Prostate gland (tissue), 2 donors: Measurements from ENCODE around the gene TSPAN10. TPM values are rescaled to one million over a fixed set of nuclear protein-coding genes. Genes with fewer than 3 reads are reported as not detected.
A peak's percentile ranks its signal among the peaks of the same experiment; 100 is the strongest.

Experiments used
- DNase-seq: peaks from one replicate; pipeline ENCODE4 v3.0.0-alpha.2; 2019; ENCODE audit warnings: low spot score
- H3K27ac ChIP-seq, 2 donors: fragments of 200-600 bp; sonication (generic); 2 replicates each; pipeline ENCODE4 v1.5.1; 2017 to 2019
- H3K27me3 ChIP-seq: fragments of 200-600 bp; sonication (generic); replicated peaks from 2 replicates; pipeline ENCODE4 v1.5.1; 2019; ENCODE audit not compliant: insufficient read depth
- H3K36me3 ChIP-seq, 2 donors: fragments of 200-600 bp; sonication (generic); 1 replicate in 1 of 2; 2 replicates in 1 of 2; pipeline versions ENCODE4 v1.5.1 to v1.8.1; 2017 to 2019
- H3K4me1 ChIP-seq: fragments of 200-600 bp; sonication (generic); replicated peaks from 2 replicates; pipeline ENCODE4 v1.5.1; 2019
- H3K4me3 ChIP-seq, 2 donors: fragments of 200-600 bp; sonication (generic); 2 replicates each; pipeline ENCODE4 v1.5.1; 2017 to 2019
- H3K9me3 ChIP-seq: fragments of 200-600 bp; sonication (generic); 2 replicates; pipeline ENCODE4 v1.5.1; 2017
- CTCF ChIP-seq, 4 experiments: fragments of 200-600 bp in 2 of 4; fragments of 450-650 bp in 2 of 4; sonication (generic) in 2 of 4; IDR thresholded peaks; 1 replicate in 3 of 4; 2 replicates in 1 of 4; pipeline ENCODE4 v1.5.1; 2016 to 2019; ENCODE audit warnings: antibody characterized with exemption in 4 of 4, mild to moderate bottlenecking in 2 of 4, moderate library complexity in 2 of 4
- POLR2A ChIP-seq: fragments of 450-650 bp; IDR thresholded peaks from one replicate; pipeline ENCODE4 v1.6.1; 2016; ENCODE audit warnings: antibody characterized with exemption, mild to moderate bottlenecking
- POLR2AphosphoS5 ChIP-seq: sonication (generic); formaldehyde crosslinking; IDR thresholded peaks from one replicate; pipeline ENCODE4 v1.6.1; 2017; ENCODE audit warnings: antibody characterized with exemption
- WGBS: methylation state at CpG from one replicate; pipeline ENCODE4 v1.1.5; 2018; 5-methylcytosine and 5-hydroxymethylcytosine counted together
- intact Hi-C: fragments of 100-400 bp; cut with DNase I; formaldehyde crosslinking; loops from one replicate; pipeline ENCODE4 v1.14.2; 2022
- total RNA-seq, 2 donors: library from RNA; depleted of rRNA; stranded (reverse); fragments of >200 nt; gene quantifications; one replicate each; pipeline ENCODE4 v1.1.0, GENCODE V29; 2016

TSPAN10 gene
- total RNA-seq, 2 donors from 2014 or later, result 2.5 to 2.9 TPM

DNA sequence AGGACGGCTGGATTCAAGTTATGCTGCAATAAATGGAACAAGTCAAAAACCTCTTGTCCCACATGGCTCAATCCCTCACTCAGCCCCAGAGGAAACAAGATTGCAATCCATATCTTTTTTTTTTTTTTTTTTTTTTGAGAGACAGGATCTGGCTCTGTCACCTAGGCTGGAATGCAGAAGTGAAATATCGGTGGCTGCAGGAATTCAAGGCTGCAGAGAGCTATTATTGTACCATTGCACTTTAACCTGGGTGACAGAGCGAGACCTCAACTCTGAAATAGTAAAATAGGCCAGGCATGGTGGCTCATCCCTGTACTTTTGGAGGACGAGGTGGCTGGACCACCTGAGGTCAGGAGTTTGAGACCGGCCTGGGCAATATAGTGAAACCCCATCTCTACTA lies 22.0 kb downstream of the TSPAN10 start:
- H3K27ac ChIP-seq, result peak overlapping the region; percentile 86 to 90
- intact Hi-C loops, result no loop called here
- H3K9me3 ChIP-seq, result no peaks in the 10 kb centered on the region
- no peaks in the 10 kb centered on the region for H3K4me1 ChIP-seq
- DNase-seq, result no peak
- no peak overlapping the region for H3K4me3 ChIP-seq
- H3K27me3 ChIP-seq, result no peaks in the 10 kb centered on the region
- no peaks in the 10 kb centered on the region for H3K36me3 ChIP-seq
- TF ChIP-seq POLR2AphosphoS5, result no peak
- no peak for TF ChIP-seq CTCF (IDR thresholded peaks at IDR 0.05)
- no peak for TF ChIP-seq POLR2A
- WGBS, result 77% methylated on average over 5 of the region's 5 CpGs

GRCh38 chr17:81660441-81660840 lies 23.4 kb downstream of the TSPAN10 start:
- no peaks in the 10 kb centered on the region for H3K36me3 ChIP-seq
- no peaks in the 10 kb centered on the region for H3K27me3 ChIP-seq
- 86% methylated on average over 9 of the region's 9 CpGs for WGBS
- no peaks in the 10 kb centered on the region for H3K9me3 ChIP-seq
- peaks cover 4% of the 10 kb centered on the region for H3K4me1 ChIP-seq
- H3K27ac ChIP-seq, result peak overlapping the region; percentile 86 to 90
- DNase-seq, result no peak
- no peak for TF ChIP-seq POLR2A
- intact Hi-C loops, result no loop called here
- no peak overlapping the region for H3K4me3 ChIP-seq

DNA sequence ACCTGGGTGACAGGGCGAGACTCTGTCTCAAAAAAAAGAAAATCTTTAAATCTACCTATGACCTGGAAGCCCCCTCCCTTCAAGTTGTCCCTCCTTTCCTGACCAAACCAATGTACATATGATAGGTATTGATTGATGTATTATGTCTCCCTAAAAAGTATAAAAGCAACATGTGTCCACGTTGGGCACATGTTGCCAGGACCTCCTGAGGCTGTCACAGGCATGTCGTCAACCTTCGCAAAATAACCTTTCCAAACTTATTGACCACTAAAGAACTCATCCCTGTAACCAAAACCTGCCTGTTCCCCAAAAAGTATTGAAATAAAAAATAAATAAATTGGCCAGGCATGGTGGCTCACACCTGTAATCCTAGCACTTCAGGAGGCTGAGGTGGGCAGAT lies 25.0 kb downstream of the TSPAN10 start:
- DNase-seq, result no peak
- intact Hi-C loops, result no loop called here
- Histone ChIP-seq H3K36me3 (no peaks in the 10 kb centered on the region), H3K27ac (peak overlapping the region in 1 of 2 donors; percentile 15), H3K4me3 (no peak overlapping the region), H3K9me3 (no peaks in the 10 kb centered on the region), H3K27me3 (no peaks in the 10 kb centered on the region), H3K4me1 (peaks cover 5% of the 10 kb centered on the region)
- 95% methylated on average over 4 of the region's 4 CpGs for WGBS
- TF ChIP-seq CTCF (IDR thresholded peaks at IDR 0.05) (no peak), POLR2A (no peak), POLR2AphosphoS5 (no peak)

DNA sequence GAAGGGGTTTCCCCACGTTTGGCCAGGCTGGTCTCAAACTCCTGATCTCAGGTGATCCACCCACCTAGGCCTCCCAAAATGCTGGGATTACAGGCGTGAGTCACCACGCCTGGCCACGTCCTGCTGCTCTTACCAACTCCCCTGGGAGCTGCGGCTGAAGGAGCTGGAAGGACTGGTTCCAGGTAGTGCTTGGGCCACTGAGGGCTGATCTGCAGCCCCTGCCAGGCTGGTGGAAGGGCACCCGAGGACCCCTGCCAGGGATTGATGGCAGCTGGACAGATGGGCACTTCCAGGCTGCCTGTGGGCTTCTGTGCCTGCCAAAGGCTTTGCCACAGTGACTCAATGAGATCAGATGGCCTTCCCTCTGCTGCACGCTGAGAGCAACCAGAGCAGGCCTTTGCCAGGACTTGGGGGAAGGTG lies 27.1 kb downstream of the TSPAN10 start:
- Histone ChIP-seq H3K9me3 (no peaks in the 10 kb centered on the region), H3K27me3 (no peaks in the 10 kb centered on the region), H3K27ac (no peak overlapping the region), H3K36me3 (no peaks in the 10 kb centered on the region), H3K4me1 (peaks cover 11% of the 10 kb centered on the region), H3K4me3 (no peak overlapping the region)
- TF ChIP-seq POLR2A (no peak), POLR2AphosphoS5 (no peak), CTCF (IDR thresholded peaks at IDR 0.05) (no peak)
- no peak for DNase-seq
- intact Hi-C loops, result no loop called here
- 77% methylated on average over 7 of the region's 7 CpGs for WGBS

DNA sequence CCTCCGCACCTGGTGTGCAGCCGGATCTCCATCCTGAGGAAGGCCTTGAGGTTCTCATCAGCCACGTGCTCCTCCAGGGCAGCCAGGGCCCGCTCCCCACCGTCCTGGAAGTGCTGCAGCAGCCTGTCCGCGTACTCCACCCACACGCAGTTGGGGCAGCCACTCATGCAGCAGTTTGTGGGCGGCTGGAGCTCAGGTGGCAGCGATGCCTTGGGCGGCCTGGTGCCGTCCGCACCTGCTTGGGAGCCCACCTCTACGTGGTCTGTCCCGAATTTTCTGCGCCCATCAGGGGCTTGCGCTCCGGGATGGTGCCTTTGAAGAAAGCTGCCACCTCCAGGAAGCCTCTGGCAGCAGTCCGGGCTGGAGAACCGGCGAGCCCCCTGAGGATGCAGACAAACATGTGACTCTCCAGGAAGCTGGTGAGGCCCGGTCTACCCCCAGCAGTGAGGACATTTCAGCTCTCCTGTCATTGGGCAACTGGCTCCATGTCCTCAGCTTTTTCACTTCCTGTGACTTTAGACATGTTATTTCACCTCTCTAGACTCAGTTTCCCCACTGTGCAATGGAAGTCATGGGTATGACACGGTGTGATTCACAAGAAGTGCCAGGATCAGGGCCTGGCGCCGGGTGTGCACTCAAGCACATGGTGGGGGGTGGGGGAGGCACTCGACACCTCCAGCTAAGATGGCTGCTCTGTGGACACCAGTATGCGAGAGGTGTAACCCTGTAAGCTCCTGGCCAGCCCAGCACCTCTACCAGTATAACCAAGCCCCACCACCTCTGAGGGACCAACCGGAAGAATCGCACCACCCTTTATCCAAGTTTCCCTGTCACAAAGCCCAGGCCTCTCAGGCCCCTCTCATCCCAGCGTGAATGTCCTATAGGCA lies 28.5 kb downstream of the TSPAN10 start:
- Histone ChIP-seq H3K36me3 (peaks cover 0 to 2% of the 10 kb centered on the region in 2 donors), H3K27me3 (no peaks in the 10 kb centered on the region), H3K9me3 (no peaks in the 10 kb centered on the region), H3K27ac (peak overlapping the region; percentile 87 to 91), H3K4me3 (peak overlapping the region; percentile 98 to 99), H3K4me1 (peaks cover 11% of the 10 kb centered on the region)
- intact Hi-C loops, result no loop called here
- no peak for DNase-seq
- 53% methylated on average over 26 of the region's 30 CpGs for WGBS
- TF ChIP-seq CTCF (IDR thresholded peaks at IDR 0.05) (no peak), POLR2A (no peak), POLR2AphosphoS5 (no peak)
